Measurements from ENCODE around the gene TNFRSF12A. TPM values are rescaled to one million over a fixed set of nuclear protein-coding genes. Genes with fewer than 3 reads are reported as not detected.

TNFRSF12A gene
- total RNA-seq, 1 donor from 2014 or later = 71.3 TPM

DNA sequence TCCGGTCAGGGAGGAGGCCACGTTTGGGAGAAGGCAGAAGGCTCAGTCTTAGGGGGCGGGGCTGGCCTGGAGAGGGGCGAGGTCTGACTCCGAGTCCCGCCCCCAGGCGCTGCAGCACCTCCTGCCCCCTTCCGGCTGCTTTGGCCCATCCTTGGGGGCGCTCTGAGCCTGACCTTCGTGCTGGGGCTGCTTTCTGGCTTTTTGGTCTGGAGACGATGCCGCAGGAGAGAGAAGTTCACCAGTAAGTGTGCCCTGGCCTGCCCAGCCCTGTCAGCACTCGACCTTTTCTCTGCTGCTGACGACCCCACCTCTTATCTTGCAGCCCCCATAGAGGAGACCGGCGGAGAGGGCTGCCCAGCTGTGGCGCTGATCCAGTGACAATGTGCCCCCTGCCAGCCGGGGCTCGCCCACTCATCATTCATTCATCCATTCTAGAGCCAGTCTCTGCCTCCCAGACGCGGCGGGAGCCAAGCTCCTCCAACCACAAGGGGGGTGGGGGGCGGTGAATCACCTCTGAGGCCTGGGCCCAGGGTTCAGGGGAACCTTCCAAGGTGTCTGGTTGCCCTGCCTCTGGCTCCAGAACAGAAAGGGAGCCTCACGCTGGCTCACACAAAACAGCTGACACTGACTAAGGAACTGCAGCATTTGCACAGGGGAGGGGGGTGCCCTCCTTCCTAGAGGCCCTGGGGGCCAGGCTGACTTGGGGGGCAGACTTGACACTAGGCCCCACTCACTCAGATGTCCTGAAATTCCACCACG lies 1.5 kb downstream of the TNFRSF12A start:
- H3K27me3 Mint-ChIP-seq (ENCODE audit: unreplicated experiment) = peaks cover 2% of the 10 kb centered on the region
- peak; percentile 93 for DNase-seq (ENCODE audit: extremely low spot score, unreplicated experiment)
- H3K9me3 Mint-ChIP-seq (ENCODE audit: unreplicated experiment) = no peaks in the 10 kb centered on the region
- peak overlapping the region; percentile 86 for H3K4me3 Mint-ChIP-seq (ENCODE audit: unreplicated experiment)
- peaks cover 40% of the 10 kb centered on the region for H3K4me1 Mint-ChIP-seq (ENCODE audit: unreplicated experiment)
- peaks cover 2% of the 10 kb centered on the region for H3K36me3 Mint-ChIP-seq (ENCODE audit: unreplicated experiment)
- peak overlapping the region; percentile 96 for H3K27ac Mint-ChIP-seq (ENCODE audit: unreplicated experiment)
- TF ChIP-seq, protein P1, sequence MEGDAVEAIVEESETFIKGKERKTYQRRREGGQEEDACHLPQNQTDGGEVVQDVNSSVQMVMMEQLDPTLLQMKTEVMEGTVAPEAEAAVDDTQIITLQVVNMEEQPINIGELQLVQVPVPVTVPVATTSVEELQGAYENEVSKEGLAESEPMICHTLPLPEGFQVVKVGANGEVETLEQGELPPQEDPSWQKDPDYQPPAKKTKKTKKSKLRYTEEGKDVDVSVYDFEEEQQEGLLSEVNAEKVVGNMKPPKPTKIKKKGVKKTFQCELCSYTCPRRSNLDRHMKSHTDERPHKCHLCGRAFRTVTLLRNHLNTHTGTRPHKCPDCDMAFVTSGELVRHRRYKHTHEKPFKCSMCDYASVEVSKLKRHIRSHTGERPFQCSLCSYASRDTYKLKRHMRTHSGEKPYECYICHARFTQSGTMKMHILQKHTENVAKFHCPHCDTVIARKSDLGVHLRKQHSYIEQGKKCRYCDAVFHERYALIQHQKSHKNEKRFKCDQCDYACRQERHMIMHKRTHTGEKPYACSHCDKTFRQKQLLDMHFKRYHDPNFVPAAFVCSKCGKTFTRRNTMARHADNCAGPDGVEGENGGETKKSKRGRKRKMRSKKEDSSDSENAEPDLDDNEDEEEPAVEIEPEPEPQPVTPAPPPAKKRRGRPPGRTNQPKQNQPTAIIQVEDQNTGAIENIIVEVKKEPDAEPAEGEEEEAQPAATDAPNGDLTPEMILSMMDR (IDR thresholded peaks at IDR 0.05) = peak; percentile 46

DNA sequence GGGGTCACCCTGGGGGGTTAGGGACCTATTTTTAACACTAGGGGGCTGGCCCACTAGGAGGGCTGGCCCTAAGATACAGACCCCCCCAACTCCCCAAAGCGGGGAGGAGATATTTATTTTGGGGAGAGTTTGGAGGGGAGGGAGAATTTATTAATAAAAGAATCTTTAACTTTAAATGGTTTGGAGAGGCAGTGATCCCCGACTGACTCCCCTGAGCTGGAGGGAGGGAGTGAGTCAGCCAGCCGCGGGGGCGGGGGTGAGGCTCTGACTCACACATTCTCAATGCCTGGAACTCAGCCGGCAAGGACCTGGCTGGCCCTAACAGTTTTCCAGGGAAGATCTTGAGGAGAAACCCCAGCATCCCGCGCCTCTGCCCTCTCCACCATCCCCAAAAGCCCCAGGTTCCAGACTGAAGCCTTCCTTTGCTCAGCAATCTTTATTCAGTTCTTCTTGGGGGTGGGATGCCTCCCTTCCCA lies 2.1 kb downstream of the TNFRSF12A start:
- Mint-ChIP-seq H3K9me3 (ENCODE audit: unreplicated experiment) (no peaks in the 10 kb centered on the region), H3K36me3 (ENCODE audit: unreplicated experiment) (peaks cover 2% of the 10 kb centered on the region), H3K27ac (ENCODE audit: unreplicated experiment) (peak overlapping the region; percentile 96), H3K4me3 (ENCODE audit: unreplicated experiment) (peak overlapping the region; percentile 86), H3K4me1 (ENCODE audit: unreplicated experiment) (peaks cover 40% of the 10 kb centered on the region), H3K27me3 (ENCODE audit: unreplicated experiment) (peaks cover 2% of the 10 kb centered on the region)
- DNase-seq (ENCODE audit: extremely low spot score, unreplicated experiment) = peak; percentile 96
- TF ChIP-seq, protein P1 (IDR thresholded peaks at IDR 0.05) = no peak

DNA sequence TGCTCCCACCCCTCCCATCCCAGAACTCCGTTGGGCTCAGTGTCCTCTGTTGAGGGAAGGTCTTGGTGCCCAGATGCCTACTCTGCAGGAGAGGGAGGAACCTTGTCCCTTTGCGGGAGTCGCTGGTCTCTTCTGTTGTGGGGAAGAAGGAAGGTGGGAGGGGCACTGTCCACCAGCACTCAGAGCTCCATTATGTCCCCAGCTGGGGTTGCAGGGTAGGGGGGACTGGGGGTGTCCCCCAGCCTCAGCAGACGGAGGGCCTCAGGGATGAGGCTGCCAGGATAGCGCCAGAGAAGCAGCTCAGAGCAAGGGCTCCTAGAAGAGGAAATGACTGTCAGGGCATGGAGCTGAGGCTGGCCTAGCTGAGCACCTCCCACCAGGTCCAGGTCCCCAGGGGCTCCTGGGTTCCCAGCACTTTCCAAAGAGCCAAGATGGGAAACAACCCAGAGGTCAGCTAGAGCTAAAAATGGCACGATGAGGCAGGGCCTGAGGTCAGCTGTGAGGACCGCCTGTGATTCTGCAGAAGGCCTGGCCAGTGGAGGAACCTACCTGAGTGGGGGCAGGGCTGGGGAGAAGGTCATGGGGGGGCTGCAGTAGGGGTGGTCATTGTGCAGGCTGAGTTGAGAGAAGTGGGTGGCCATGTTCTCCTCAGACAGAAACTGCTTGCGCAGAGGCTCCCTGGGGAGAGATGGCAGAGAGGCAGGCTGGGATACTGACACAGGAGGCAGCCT lies 2.7 kb downstream of the TNFRSF12A start:
- Mint-ChIP-seq H3K27me3 (ENCODE audit: unreplicated experiment) (peaks cover 2% of the 10 kb centered on the region), H3K36me3 (ENCODE audit: unreplicated experiment) (peaks cover 2% of the 10 kb centered on the region), H3K4me3 (ENCODE audit: unreplicated experiment) (peak overlapping the region; percentile 86), H3K4me1 (ENCODE audit: unreplicated experiment) (peaks cover 40% of the 10 kb centered on the region), H3K27ac (ENCODE audit: unreplicated experiment) (peak overlapping the region; percentile 96), H3K9me3 (ENCODE audit: unreplicated experiment) (no peaks in the 10 kb centered on the region)
- TF ChIP-seq, protein P1 (IDR thresholded peaks at IDR 0.05) = no peak
- DNase-seq (ENCODE audit: extremely low spot score, unreplicated experiment) = no peak

DNA sequence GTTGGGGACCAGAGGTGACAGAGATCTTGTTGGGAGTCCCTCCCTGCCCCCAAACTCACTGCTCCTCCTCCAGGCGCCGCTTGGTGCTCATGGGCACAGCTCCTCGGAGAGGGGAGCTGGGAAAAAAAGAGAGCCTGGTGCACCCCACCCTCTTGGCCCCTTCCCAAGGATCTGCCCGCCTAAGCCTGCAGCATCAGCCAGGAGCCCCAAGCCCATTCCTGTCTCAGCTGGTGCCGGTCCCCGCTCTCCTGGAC lies 3.2 kb downstream of the TNFRSF12A start:
- DNase-seq (ENCODE audit: extremely low spot score, unreplicated experiment) = peak; percentile 90
- TF ChIP-seq, protein P1 (IDR thresholded peaks at IDR 0.05) = no peak
- H3K27me3 Mint-ChIP-seq (ENCODE audit: unreplicated experiment) = peaks cover 2% of the 10 kb centered on the region
- H3K4me1 Mint-ChIP-seq (ENCODE audit: unreplicated experiment) = peaks cover 35% of the 10 kb centered on the region
- peak overlapping the region; percentile 96 for H3K27ac Mint-ChIP-seq (ENCODE audit: unreplicated experiment)
- H3K4me3 Mint-ChIP-seq (ENCODE audit: unreplicated experiment) = peak overlapping the region; percentile 86
- no peaks in the 10 kb centered on the region for H3K9me3 Mint-ChIP-seq (ENCODE audit: unreplicated experiment)
- H3K36me3 Mint-ChIP-seq (ENCODE audit: unreplicated experiment) = peaks cover 2% of the 10 kb centered on the region
